Astrocyte (in vitro differentiated cells and primary cell): ENCODE data around the gene PRM2. TPM values are rescaled to one million over a fixed set of nuclear protein-coding genes. Genes with fewer than 3 reads are reported as not detected.

Experiments
- DNase-seq: peaks from one replicate; pipeline ENCODE4 v3.0.0-alpha.2; 2010; ENCODE audit warnings: low read depth
- FAIRE-seq: peaks from 2 replicates; lab custom pipeline; 2011; peaks lifted over from hg19 to GRCh38; lab: Jason Lieb, UNC
- H2AFZ ChIP-seq: 2 replicates; pipeline ENCODE4 v1.6.0; 2012; ENCODE audit warnings: low read depth, low read length, inconsistent platforms
- H3K27ac ChIP-seq: 2 replicates; pipeline ENCODE4 v1.5.1; 2011; ENCODE audit warnings: low read depth, low read length, inconsistent platforms
- H3K27me3 ChIP-seq: 2 replicates; pipeline ENCODE4 v1.6.0; 2011; ENCODE audit warnings: low read length, inconsistent platforms; ENCODE audit not compliant: insufficient read depth
- H3K36me3 ChIP-seq: 2 replicates; pipeline ENCODE4 v1.5.1; 2011; ENCODE audit warnings: low read length, inconsistent platforms; ENCODE audit not compliant: insufficient read depth
- H3K4me1 ChIP-seq: 2 replicates; pipeline ENCODE4 v1.5.1; 2011; ENCODE audit warnings: low read length, inconsistent platforms; ENCODE audit not compliant: insufficient read depth
- H3K4me2 ChIP-seq: 2 replicates; pipeline ENCODE4 v1.6.0; 2012; ENCODE audit warnings: low read length, inconsistent platforms
- H3K4me3 ChIP-seq: 2 replicates; pipeline ENCODE4 v1.5.1; 2011; ENCODE audit warnings: low read depth, mild to moderate bottlenecking, low read length, inconsistent platforms; ENCODE audit not compliant: insufficient read depth
- H3K79me2 ChIP-seq: 2 replicates; pipeline ENCODE4 v1.6.0; 2012; ENCODE audit warnings: mild to moderate bottlenecking, low read length, inconsistent platforms; ENCODE audit not compliant: insufficient read depth
- H3K9ac ChIP-seq: 2 replicates; pipeline ENCODE4 v1.6.0; 2012; ENCODE audit warnings: mild to moderate bottlenecking, low read length, inconsistent platforms
- H3K9me3 ChIP-seq: 2 replicates; pipeline ENCODE4 v1.5.1; 2012; ENCODE audit warnings: low read depth, mild to moderate bottlenecking, low read length, inconsistent platforms; ENCODE audit not compliant: insufficient read depth
- H4K20me1 ChIP-seq: 2 replicates; pipeline ENCODE4 v1.6.0; 2012; ENCODE audit warnings: low read length, inconsistent platforms; ENCODE audit not compliant: insufficient read depth
- H3K27ac Mint-ChIP-seq: one replicate; pipeline ENCODE4 v1.8.0; 2021; ENCODE audit warnings: mild to moderate bottlenecking, mixed read lengths; ENCODE audit not compliant: unreplicated experiment
- H3K27me3 Mint-ChIP-seq: one replicate; pipeline ENCODE4 v1.8.0; 2021; ENCODE audit warnings: low read depth, mixed read lengths; ENCODE audit not compliant: unreplicated experiment
- H3K36me3 Mint-ChIP-seq: one replicate; pipeline ENCODE4 v1.8.0; 2021; ENCODE audit warnings: low read depth, mixed read lengths; ENCODE audit not compliant: unreplicated experiment
- H3K4me1 Mint-ChIP-seq: one replicate; pipeline ENCODE4 v1.8.0; 2021; ENCODE audit warnings: low read depth, mixed read lengths; ENCODE audit not compliant: unreplicated experiment
- H3K4me3 Mint-ChIP-seq: one replicate; pipeline ENCODE4 v1.8.0; 2021; ENCODE audit warnings: mild to moderate bottlenecking, moderate library complexity, mixed read lengths; ENCODE audit not compliant: unreplicated experiment
- H3K9me3 Mint-ChIP-seq: one replicate; pipeline ENCODE4 v1.8.0; 2021; ENCODE audit warnings: mild to moderate bottlenecking, mixed read lengths; ENCODE audit not compliant: unreplicated experiment
- CTCF ChIP-seq: IDR thresholded peaks from 2 replicates; pipeline ENCODE4 v1.5.1; 2011; ENCODE audit warnings: low read depth, mild to moderate bottlenecking, inconsistent platforms, low read length, moderate library complexity; ENCODE audit not compliant: insufficient read depth
- EZH2 ChIP-seq: IDR thresholded peaks from 2 replicates; pipeline ENCODE4 v1.6.1; 2012; ENCODE audit warnings: mild to moderate bottlenecking, low read length, inconsistent platforms; ENCODE audit not compliant: insufficient read depth
- total RNA-seq: library from RNA; stranded (reverse); gene quantifications from 2 replicates; pipeline ENCODE4 v1.2.1, GENCODE V29; 2021

PRM2 gene
- total RNA-seq, 1 donor from 2014 or later: not detected

- no peaks in the 10 kb centered on the region for H3K9me3 Mint-ChIP-seq
- peaks cover 30% of the 10 kb centered on the region for H3K4me1 Mint-ChIP-seq
- Histone ChIP-seq H3K4me3 (no peak overlapping the region), H3K9ac (no peak overlapping the region), H3K36me3 (no peaks in the 10 kb centered on the region), H2AFZ (no peak overlapping the region), H3K9me3 (no peaks in the 10 kb centered on the region), H3K27ac (no peak overlapping the region), H3K4me1 (peaks cover 36% of the 10 kb centered on the region), H3K27me3 (no peaks in the 10 kb centered on the region), H4K20me1 (no peaks in the 10 kb centered on the region), H3K79me2 (no peaks in the 10 kb centered on the region), H3K4me2 (no peak overlapping the region)
- no peak overlapping the region for H3K27ac Mint-ChIP-seq
- no peaks in the 10 kb centered on the region for H3K36me3 Mint-ChIP-seq
- FAIRE-seq: no peak
- no peak overlapping the region for H3K4me3 Mint-ChIP-seq
- H3K27me3 Mint-ChIP-seq: no peaks in the 10 kb centered on the region
- no peak for DNase-seq
- TF ChIP-seq CTCF: no peak
- no peak for TF ChIP-seq EZH2
Observed at GRCh38 chr16:11309895-11310633, 33.8 kb upstream of the PRM2 start.

GRCh38 chr16:11308493-11309283, 32.4 kb upstream of the PRM2 start:
- H3K27me3 Mint-ChIP-seq: no peaks in the 10 kb centered on the region
- no peaks in the 10 kb centered on the region for H3K9me3 Mint-ChIP-seq
- Histone ChIP-seq H2AFZ (no peak overlapping the region), H3K9ac (no peak overlapping the region), H3K4me1 (peaks cover 24% of the 10 kb centered on the region), H4K20me1 (no peaks in the 10 kb centered on the region), H3K36me3 (no peaks in the 10 kb centered on the region), H3K9me3 (no peaks in the 10 kb centered on the region), H3K4me2 (no peak overlapping the region), H3K27ac (no peak overlapping the region), H3K79me2 (no peaks in the 10 kb centered on the region), H3K4me3 (no peak overlapping the region), H3K27me3 (no peaks in the 10 kb centered on the region)
- DNase-seq (no peak), FAIRE-seq (no peak)
- peaks cover 22% of the 10 kb centered on the region for H3K4me1 Mint-ChIP-seq
- H3K27ac Mint-ChIP-seq: no peak overlapping the region
- TF ChIP-seq CTCF (no peak), EZH2 (no peak)
- H3K36me3 Mint-ChIP-seq: no peaks in the 10 kb centered on the region
- no peak overlapping the region for H3K4me3 Mint-ChIP-seq
